Stomach (tissue), 4 donors: ENCODE results near the gene GPLD1.

Source experiments
- CTCF ChIP-seq, 7 experiments: fragments of 450-650 bp in 4 of 7; fragments of 200-600 bp in 3 of 7; sonication (generic) in 3 of 7; IDR thresholded peaks; one replicate each; pipeline ENCODE4 v1.5.1; 2016 to 2019; ENCODE audit warnings: antibody characterized with exemption in 7 of 7, control low read depth in 2 of 7, mild to moderate bottlenecking in 1 of 7
- EP300 ChIP-seq: sonication (generic); formaldehyde crosslinking; IDR thresholded peaks from one replicate; pipeline ENCODE4 v1.6.1; 2017; ENCODE audit warnings: antibody characterized with exemption
- POLR2A ChIP-seq, 4 donors: fragments of 450-650 bp; IDR thresholded peaks; one replicate each; pipeline ENCODE4 v1.6.1; 2016; ENCODE audit warnings: antibody characterized with exemption in 4 of 4, control low read depth in 2 of 4, mild to moderate bottlenecking in 1 of 4, moderate library complexity in 1 of 4
- POLR2AphosphoS5 ChIP-seq, 3 donors: sonication (generic); formaldehyde crosslinking; IDR thresholded peaks; one replicate each; pipeline ENCODE4 v1.6.1; 2016; ENCODE audit warnings: antibody characterized with exemption in 3 of 3

GRCh38 chr6:24517659-24518543 is 28.5 kb upstream of the GPLD1 start:
- no peak for TF ChIP-seq EP300
- TF ChIP-seq CTCF (IDR thresholded peaks at IDR 0.05), result no peak
- TF ChIP-seq POLR2AphosphoS5 (IDR thresholded peaks at IDR 0.05), result no peak
- no peak for TF ChIP-seq POLR2A (IDR thresholded peaks at IDR 0.05)
